ENCODE data around the gene RASL10A.

Gene RASL10A

DNA sequence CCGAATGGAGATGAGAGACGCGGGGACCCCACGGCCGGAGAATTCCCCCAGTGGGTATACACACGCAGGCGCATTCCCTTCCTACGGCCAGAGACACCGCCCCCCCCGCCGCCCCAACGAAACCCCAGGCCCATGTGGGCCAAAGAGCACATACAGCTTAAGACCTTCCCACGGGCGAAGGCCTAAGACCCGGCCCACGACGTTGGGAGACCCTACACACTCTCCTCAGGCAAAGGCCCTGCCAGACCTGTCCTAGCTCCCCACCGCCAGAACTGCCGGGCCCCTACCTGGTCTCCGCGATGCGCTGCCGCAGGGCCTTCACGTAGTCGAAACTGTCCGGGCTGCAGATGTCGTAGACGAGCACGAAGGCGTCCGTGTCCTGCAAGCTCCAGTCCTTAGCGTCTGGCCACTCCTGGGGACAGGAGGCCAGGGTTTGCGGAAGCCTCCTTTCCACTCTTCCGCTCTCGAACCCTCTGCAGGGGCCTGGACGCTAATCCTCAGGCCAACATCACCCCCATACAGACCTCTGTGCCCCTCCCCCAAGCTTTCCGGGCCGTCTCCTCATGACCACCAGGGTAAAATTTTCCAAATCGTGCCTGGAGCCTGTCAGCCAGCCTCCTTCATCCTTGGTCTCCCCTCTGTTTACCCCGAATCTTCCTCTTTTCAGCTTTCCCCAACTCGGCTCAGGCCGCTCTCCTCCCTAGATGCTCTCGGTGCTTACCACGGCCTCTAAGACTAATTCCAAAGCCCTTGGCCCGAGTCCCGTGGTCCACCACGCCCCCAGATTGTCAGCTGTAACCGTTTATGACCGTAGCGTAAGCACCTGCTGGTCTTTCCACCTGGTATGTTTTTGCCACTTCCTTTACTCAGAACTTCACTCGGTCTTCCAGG is 1.7 kb downstream of the RASL10A start:
- TF ChIP-seq, protein P1, sequence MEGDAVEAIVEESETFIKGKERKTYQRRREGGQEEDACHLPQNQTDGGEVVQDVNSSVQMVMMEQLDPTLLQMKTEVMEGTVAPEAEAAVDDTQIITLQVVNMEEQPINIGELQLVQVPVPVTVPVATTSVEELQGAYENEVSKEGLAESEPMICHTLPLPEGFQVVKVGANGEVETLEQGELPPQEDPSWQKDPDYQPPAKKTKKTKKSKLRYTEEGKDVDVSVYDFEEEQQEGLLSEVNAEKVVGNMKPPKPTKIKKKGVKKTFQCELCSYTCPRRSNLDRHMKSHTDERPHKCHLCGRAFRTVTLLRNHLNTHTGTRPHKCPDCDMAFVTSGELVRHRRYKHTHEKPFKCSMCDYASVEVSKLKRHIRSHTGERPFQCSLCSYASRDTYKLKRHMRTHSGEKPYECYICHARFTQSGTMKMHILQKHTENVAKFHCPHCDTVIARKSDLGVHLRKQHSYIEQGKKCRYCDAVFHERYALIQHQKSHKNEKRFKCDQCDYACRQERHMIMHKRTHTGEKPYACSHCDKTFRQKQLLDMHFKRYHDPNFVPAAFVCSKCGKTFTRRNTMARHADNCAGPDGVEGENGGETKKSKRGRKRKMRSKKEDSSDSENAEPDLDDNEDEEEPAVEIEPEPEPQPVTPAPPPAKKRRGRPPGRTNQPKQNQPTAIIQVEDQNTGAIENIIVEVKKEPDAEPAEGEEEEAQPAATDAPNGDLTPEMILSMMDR (conservative IDR thresholded peaks at IDR 0.05; ENCODE audit: low read length) = no peak
- no peak for DNase-seq (ENCODE audit: low read depth)
- no peak overlapping the region for H3K4me3 ChIP-seq (ENCODE audit: low read length)

DNA sequence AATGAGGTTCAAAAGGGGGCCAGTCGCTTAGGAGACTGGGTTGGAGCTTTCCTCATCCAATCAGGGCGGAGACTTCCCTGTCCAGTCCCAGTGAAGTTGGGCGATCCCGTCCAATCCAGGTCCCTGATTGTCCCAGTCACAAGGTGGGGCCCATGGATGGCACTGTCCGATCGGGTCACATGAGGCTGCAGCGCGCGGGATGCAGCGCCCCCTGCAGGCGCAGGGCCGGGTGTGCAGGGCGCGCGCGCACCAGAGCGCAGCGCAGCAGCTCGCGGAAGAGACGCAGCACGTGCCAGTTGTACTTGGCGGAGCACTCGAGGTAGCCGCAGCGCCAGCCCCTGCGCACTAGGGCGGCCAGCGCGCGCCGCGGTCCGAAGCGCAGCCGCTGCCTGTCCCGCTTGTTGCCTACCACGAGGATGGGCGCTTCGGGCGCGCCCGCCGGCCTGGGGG is 2.3 kb downstream of the RASL10A start:
- no peak overlapping the region for H3K4me3 ChIP-seq (ENCODE audit: low read length)
- DNase-seq (ENCODE audit: low read depth) = peak; percentile 25
- TF ChIP-seq, protein P1 (conservative IDR thresholded peaks at IDR 0.05; ENCODE audit: low read length) = peak; percentile 48

- no peak overlapping the region for H3K4me3 ChIP-seq (ENCODE audit: low read length)
Observed at GRCh38 chr22:29312218-29313125, 3.0 kb downstream of the RASL10A start.

GRCh38 chr22:29311464-29312217 is 3.9 kb downstream of the RASL10A start:
- TF ChIP-seq, protein P1 (conservative IDR thresholded peaks at IDR 0.05; ENCODE audit: low read length) = no peak
- H3K4me3 ChIP-seq (ENCODE audit: low read length) = peak overlapping the region; percentile 38
- DNase-seq (ENCODE audit: low read depth) = peak; percentile 20

More at GRCh38 chr22:29312218-29313125, 3.0 kb downstream of the RASL10A start:
- TF ChIP-seq, protein P1 (conservative IDR thresholded peaks at IDR 0.05; ENCODE audit: low read length) = no peak
- DNase-seq (ENCODE audit: low read depth) = no peak

DNA sequence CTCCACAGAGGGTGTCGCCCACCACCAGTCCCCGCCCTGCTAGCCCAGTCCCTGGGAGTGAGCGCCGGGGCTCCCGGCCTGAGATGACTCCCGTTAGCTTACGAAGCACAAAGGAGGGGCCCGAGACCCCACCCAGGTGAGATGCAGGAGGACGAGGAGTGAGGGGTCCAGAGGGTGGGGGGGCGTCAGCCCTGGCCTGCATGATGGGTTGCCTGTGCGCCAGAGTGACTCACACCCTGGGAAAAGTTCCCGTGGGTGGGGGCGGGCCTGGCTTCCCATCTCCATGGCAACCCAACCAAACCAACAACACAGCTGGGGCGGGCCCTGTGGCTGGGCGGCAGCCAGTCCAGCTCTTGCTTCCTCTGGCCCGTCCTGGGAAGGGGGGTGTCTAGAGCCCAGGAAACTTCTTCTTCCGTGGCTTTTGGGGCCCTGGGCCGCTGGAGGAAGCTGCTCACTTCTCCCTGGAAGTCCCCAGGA is 4.6 kb downstream of the RASL10A start:
- TF ChIP-seq, protein P1 (conservative IDR thresholded peaks at IDR 0.05; ENCODE audit: low read length) = no peak
- peak overlapping the region; percentile 38 for H3K4me3 ChIP-seq (ENCODE audit: low read length)
- DNase-seq (ENCODE audit: low read depth) = peak; percentile 98

DNA sequence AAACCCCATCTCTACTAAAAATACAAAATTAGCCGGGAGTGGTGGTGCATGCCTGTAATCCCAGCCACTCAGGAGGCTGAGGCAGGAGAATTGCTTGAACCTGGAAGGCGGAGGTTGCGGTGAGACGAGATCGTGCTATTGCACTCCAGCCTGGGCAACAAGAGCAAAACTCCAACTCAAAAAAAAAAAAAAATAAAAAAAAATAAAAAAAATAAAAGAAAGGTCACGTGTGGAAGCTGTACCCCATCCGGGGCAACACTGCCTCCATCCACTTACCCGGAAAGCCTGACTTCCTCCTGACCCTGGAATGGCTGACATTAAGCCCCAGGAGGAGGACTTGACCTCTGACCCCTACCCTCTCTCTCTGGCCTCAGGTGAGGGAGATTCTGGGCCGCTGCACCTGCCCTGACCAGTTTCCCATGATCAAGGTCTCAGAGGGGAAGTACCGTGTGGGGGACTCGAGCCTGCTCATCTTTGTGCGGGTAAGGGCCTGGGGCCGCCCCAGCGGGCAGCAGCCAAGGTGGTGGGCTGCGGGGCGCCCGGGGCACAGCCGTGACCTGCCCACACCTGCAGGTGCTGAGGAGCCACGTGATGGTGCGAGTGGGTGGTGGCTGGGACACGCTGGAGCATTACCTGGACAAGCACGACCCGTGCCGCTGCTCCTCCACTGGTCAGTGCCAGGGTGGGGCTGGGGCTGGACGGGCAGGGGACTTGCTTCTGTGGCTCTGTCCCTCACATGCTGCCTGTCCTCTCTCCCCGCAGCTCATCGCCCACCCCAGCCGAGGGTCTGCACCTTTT is 5.2 kb downstream of the RASL10A start:
- no peak for DNase-seq (ENCODE audit: low read depth)
- TF ChIP-seq, protein P1 (conservative IDR thresholded peaks at IDR 0.05; ENCODE audit: low read length) = no peak
- H3K4me3 ChIP-seq (ENCODE audit: low read length) = no peak overlapping the region

Data from AG10803 (cell line).